Measurements from ENCODE around the gene F8. TPM values are rescaled to one million over a fixed set of nuclear protein-coding genes. Genes with fewer than 3 reads are reported as not detected.

F8 gene
- total RNA-seq, 1 experiment from 2014 or later: 2.6 TPM

DNA sequence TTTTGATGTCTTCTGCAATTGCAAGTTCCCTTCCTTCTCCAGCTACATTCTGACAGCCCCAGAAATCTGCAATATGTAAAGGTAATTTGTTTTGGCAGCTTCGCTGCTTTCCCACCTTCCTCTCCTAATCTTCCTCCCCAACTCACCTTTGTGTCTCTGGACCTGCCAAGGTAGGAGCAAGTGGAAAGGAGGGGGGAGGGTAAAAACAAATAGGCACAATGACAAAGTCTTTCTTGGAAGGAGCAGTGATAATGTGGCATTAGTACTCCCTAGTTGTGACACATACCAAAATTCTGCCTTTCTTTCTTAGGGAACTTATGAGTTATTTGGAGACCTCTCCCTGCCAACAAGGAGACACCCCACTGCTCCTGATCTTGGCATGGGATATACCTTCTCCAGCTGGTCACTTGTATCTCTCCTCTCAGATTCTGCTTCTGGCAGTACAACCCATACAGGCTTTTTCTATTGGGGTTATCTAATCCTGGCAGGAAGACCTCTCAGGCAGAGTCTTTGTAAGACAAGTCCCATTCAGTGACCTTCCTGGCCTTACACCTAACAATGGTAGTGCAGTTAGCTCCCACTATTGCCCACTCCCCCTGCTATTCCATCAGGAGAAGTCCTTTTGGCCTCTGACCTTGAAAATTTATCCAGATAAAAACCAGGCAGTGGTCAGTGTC lies 24.2 kb downstream of the F8 start:
- DNase-seq (ENCODE audit: low read depth, low spot score): no peak
- no peaks in the 10 kb centered on the region for H3K4me1 ChIP-seq (ENCODE audit: control insufficient read depth in 1 of 2, insufficient read depth in 2 of 2, low read length in 2 of 2)
- no peak for TF ChIP-seq SRF (IDR thresholded peaks at IDR 0.05; ENCODE audit: low read depth)
- TF ChIP-seq REST (IDR thresholded peaks at IDR 0.05; ENCODE audit: low read depth): no peak
- TF ChIP-seq SIN3A (IDR thresholded peaks at IDR 0.05; ENCODE audit: low read depth): no peak
- TF ChIP-seq YY1 (IDR thresholded peaks at IDR 0.05; ENCODE audit: extremely low read depth, insufficient replicate concordance, low read depth, low read length): no peak
- TF ChIP-seq CBX3 (IDR thresholded peaks at IDR 0.05; ENCODE audit: low read depth): no peak
- TF ChIP-seq FOSL1 (IDR thresholded peaks at IDR 0.05; ENCODE audit: low read depth): no peak
- no peak for TF ChIP-seq EGR1 (IDR thresholded peaks at IDR 0.05; ENCODE audit: low read depth)
- TF ChIP-seq ELF1 (IDR thresholded peaks at IDR 0.05; ENCODE audit: borderline replicate concordance, low read depth): no peak
- TF ChIP-seq CEBPB (IDR thresholded peaks at IDR 0.05; ENCODE audit: low read depth): no peak
- TF ChIP-seq TCF7L2 (IDR thresholded peaks at IDR 0.05; ENCODE audit: borderline replicate concordance, extremely low read depth, insufficient read depth, insufficient read length): no peak
- TF ChIP-seq EZH2phosphoT487 (IDR thresholded peaks at IDR 0.05; ENCODE audit: borderline replicate concordance): no peak
- TF ChIP-seq ZNF274 (IDR thresholded peaks at IDR 0.05; ENCODE audit: low read depth, low read length): no peak
- TF ChIP-seq SP1 (IDR thresholded peaks at IDR 0.05; ENCODE audit: low read depth): no peak
- TF ChIP-seq POLR2A (IDR thresholded peaks at IDR 0.05; ENCODE audit: borderline replicate concordance, extremely low read depth, insufficient read depth, insufficient read length): no peak
- no peak for TF ChIP-seq JUND (IDR thresholded peaks at IDR 0.05)
- TF ChIP-seq POLR2AphosphoS5 (IDR thresholded peaks at IDR 0.05; ENCODE audit: low read depth, low read length): no peak
- no peak for TF ChIP-seq RAD21 (IDR thresholded peaks at IDR 0.05; ENCODE audit: low read depth)
- TF ChIP-seq ZFX (IDR thresholded peaks at IDR 0.05): no peak
- TF ChIP-seq EZH2 (IDR thresholded peaks at IDR 0.05): no peak
- no TSS peak for BruUV-seq (replicated peaks)
- H3K4me2 ChIP-seq (ENCODE audit: low read length): no peak overlapping the region
- H4K20me1 ChIP-seq (ENCODE audit: insufficient read depth): no peaks in the 10 kb centered on the region
- no peak overlapping the region for H2AFZ ChIP-seq (ENCODE audit: low read depth, low read length, poor library complexity, severe bottlenecking)
- H3K36me3 ChIP-seq (ENCODE audit: control insufficient read depth in 1 of 2, insufficient read depth in 2 of 2, low read length in 2 of 2): no peaks in the 10 kb centered on the region
- no peaks in the 10 kb centered on the region for H3K27me3 ChIP-seq (ENCODE audit: insufficient read depth, low read length)
- CTCF ChIA-PET: no interaction called here
- no peak overlapping the region for H3K9ac ChIP-seq (ENCODE audit: low read length)
- intact Hi-C loops (cut with micrococcal nuclease): no loop called here
- POLR2A ChIA-PET: no interaction called here
- H3K9me3 ChIP-seq (ENCODE audit: control insufficient read depth in 1 of 2, insufficient read depth in 1 of 2, low read depth in 1 of 2, low read length in 2 of 2): no peaks in the 10 kb centered on the region
- ATAC-seq: no peak
- no peaks in the 10 kb centered on the region for H3K79me2 ChIP-seq (ENCODE audit: insufficient read depth, low read length)
- RAD21 ChIA-PET (ENCODE audit: low non-redundant PET in 1 of 2, low total read pairs in 2 of 2, uncharacterized antibody in 2 of 2, unreplicated experiment in 2 of 2): no interaction called here
- no peak overlapping the region for H3K27ac ChIP-seq (ENCODE audit: low read depth, low read length)
- H3K9me2 ChIP-seq (ENCODE audit: insufficient read depth): no peaks in the 10 kb centered on the region
- H3K4me3 ChIP-seq (replicated peaks in 1 of 2; ENCODE audit: low read depth in 1 of 2, low read length in 2 of 2): no peak overlapping the region
